Measurements from ENCODE around the gene GNB1L.

The GNB1L gene

DNA sequence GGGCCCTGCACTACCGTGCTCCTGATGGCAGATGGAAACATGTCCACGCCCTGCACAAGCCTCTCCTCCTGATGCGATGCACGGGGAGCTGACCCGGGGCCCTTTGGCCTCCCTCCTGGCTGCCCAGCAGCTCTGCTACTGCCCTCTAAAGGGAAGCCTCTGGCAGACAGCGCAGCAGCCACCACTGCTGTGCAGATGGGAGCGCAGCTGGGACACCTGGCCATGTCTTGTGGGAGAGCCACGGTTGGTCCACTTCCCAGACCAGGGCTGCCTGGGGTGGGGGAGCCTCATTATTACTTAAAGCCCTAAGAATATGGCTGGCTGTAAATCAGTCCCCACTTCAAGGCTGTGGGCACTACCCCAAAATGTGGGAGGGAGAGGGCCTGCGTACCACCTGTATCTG is 55.8 kb downstream of the GNB1L start:
- no peak overlapping the region for H3K14ac ChIP-seq (ENCODE audit: low read length in 2 of 2)
- H3K23ac ChIP-seq (ENCODE audit: low read length in 2 of 2), result no peak overlapping the region
- no peak overlapping the region for H3K27ac ChIP-seq (ENCODE audit: low read length, poor library complexity, severe bottlenecking)
- no peak overlapping the region for H3K18ac ChIP-seq (ENCODE audit: low read depth in 1 of 2, low read length in 2 of 2)
- no peak overlapping the region for H2BK120ac ChIP-seq (ENCODE audit: low read depth, low read length)
- peaks cover 19% of the 10 kb centered on the region for H3K4me1 ChIP-seq (ENCODE audit: control insufficient read depth, insufficient read depth, low read depth, low read length)
- no peaks in the 10 kb centered on the region for H3K27me3 ChIP-seq (ENCODE audit: control insufficient read depth in 1 of 2, insufficient read depth in 1 of 2, low read length in 2 of 2)
- no peak overlapping the region for H4K8ac ChIP-seq (ENCODE audit: low read length)
- 94% methylated on average over 8 of the region's 9 CpGs for WGBS
- no peak overlapping the region for H2AK5ac ChIP-seq (ENCODE audit: low read length, severe bottlenecking)
- no peak overlapping the region for H2BK15ac ChIP-seq (ENCODE audit: low read depth, poor library complexity, severe bottlenecking)
- H3K4me3 ChIP-seq (ENCODE audit: insufficient read depth in 1 of 2, low read depth in 1 of 2, low read length in 2 of 2), result no peak overlapping the region
- no peak overlapping the region for H2AFZ ChIP-seq (ENCODE audit: low read depth, low read length)
- peaks cover 0 to 54% of the 10 kb centered on the region in 2 experiments for H3K36me3 ChIP-seq (ENCODE audit: control insufficient read depth in 1 of 2, insufficient read depth in 2 of 2, low read depth in 1 of 2, low read length in 2 of 2)
- H3K9ac ChIP-seq (ENCODE audit: low read length), result peak overlapping the region; percentile 16
- no peak overlapping the region for H3K4ac ChIP-seq (ENCODE audit: low read depth in 1 of 2, low read length in 2 of 2)
- no peaks in the 10 kb centered on the region for H3K9me3 ChIP-seq (ENCODE audit: control insufficient read depth, low read length)
- H2BK12ac ChIP-seq (ENCODE audit: low read length in 2 of 2), result no peak overlapping the region
- no peaks in the 10 kb centered on the region for H3K79me1 ChIP-seq (replicated peaks; ENCODE audit: low read length, poor library complexity, severe bottlenecking)
- no peak overlapping the region for H4K91ac ChIP-seq (ENCODE audit: low read length)
- H2BK5ac ChIP-seq (ENCODE audit: low read depth, low read length, poor library complexity, severe bottlenecking), result no peak overlapping the region
- DNase-seq, result no peak
- no peak overlapping the region for H3K4me2 ChIP-seq (ENCODE audit: low read length, poor library complexity, severe bottlenecking)

DNA sequence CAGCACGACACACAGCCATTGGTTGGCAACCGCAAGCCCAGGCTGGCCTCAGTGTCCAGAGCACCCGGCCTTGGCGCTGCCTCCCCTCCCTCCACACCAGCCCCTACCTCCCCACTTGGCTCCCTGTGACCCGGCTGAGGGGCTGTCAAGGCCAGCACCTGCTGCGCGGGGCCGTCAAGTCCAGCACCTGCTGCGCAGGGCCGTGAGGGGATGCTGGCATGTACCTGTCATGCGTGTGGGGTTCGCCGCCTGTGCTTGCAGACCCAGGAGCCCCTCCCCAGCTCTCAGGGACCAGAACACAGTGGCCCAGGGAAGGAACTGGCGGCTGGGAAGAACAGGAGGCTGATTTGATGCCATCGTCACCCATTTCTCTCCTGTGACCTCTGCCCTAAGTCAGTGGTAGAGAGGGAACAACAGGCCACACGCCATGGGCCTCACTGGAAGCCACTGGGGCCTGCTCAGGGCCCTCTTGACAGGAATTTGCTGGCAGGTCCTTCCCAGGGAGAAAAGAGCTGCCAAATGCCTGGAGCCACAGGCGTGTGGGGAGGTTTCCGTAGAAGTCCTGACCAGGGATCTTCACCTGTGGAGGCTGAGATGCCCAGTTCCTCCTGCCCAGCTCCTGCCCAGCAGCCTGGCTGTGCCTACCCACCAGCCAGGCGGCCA is 56.5 kb downstream of the GNB1L start:
- Histone ChIP-seq H3K27me3 (ENCODE audit: control insufficient read depth in 1 of 2, insufficient read depth in 1 of 2, low read length in 2 of 2) (no peaks in the 10 kb centered on the region), H3K79me1 (replicated peaks; ENCODE audit: low read length, poor library complexity, severe bottlenecking) (no peaks in the 10 kb centered on the region), H3K9me3 (ENCODE audit: control insufficient read depth, low read length) (no peaks in the 10 kb centered on the region), H4K8ac (ENCODE audit: low read length) (no peak overlapping the region), H3K4me3 (ENCODE audit: insufficient read depth in 1 of 2, low read depth in 1 of 2, low read length in 2 of 2) (no peak overlapping the region), H3K36me3 (ENCODE audit: control insufficient read depth in 1 of 2, insufficient read depth in 2 of 2, low read depth in 1 of 2, low read length in 2 of 2) (peaks cover 0 to 49% of the 10 kb centered on the region in 2 experiments), H3K4me1 (ENCODE audit: control insufficient read depth, insufficient read depth, low read depth, low read length) (peaks cover 19% of the 10 kb centered on the region), H3K14ac (ENCODE audit: low read length in 2 of 2) (no peak overlapping the region), H3K4me2 (ENCODE audit: low read length, poor library complexity, severe bottlenecking) (no peak overlapping the region), H3K27ac (ENCODE audit: low read length, poor library complexity, severe bottlenecking) (no peak overlapping the region), H2AK5ac (ENCODE audit: low read length, severe bottlenecking) (no peak overlapping the region), H3K9ac (ENCODE audit: low read length) (no peak overlapping the region), H2BK120ac (ENCODE audit: low read depth, low read length) (no peak overlapping the region), H4K91ac (ENCODE audit: low read length) (no peak overlapping the region), H3K23ac (ENCODE audit: low read length in 2 of 2) (no peak overlapping the region), H2BK12ac (ENCODE audit: low read length in 2 of 2) (no peak overlapping the region), H3K4ac (ENCODE audit: low read depth in 1 of 2, low read length in 2 of 2) (no peak overlapping the region), H3K18ac (ENCODE audit: low read depth in 1 of 2, low read length in 2 of 2) (no peak overlapping the region), H2BK5ac (ENCODE audit: low read depth, low read length, poor library complexity, severe bottlenecking) (no peak overlapping the region), H2BK15ac (ENCODE audit: low read depth, poor library complexity, severe bottlenecking) (no peak overlapping the region), H2AFZ (ENCODE audit: low read depth, low read length) (no peak overlapping the region)
- no peak for DNase-seq
- 96% methylated on average over 19 of the region's 19 CpGs for WGBS

DNA sequence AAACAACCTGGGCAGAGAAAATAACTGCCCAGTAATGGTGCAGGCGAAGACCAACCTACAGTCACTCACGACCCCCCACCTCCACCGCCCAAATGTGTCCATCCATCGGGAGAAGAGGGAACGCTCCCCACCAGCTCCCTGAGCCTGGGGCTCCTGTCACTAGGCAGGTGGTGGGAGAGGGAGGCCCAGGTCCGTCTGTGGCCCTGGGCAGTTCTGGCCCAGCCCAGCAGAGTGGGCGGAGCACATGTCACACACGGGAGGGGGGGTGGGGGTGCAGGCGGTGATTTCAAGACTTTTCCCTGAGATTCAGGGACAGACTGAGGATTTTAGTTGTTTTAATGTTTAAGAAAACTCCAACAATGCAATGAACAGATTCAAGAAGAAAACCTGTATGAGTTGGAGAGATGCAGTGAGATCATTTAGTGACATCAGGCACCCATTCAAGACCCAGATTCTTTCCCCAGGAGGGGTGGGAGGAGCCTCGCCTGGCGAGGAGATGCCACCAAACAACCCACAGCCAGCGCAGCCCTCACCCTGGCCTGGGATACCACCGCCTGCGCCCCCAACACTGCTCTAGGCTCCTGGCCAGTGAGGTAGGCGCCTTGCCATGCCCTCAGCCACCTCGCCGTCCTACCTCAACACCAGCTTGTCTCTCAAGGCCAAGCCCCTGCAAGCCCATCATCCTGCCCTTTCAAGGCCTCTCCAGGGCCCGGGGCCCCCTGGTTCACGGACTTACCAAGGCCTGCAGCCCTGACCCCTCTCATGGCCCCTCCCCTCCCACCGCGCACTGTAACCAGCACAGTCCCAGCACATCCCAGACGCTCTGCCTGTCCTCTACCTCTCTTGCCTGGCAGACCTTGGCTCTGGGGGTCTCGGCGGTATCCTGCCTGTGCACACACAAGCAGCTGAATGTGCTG is 57.3 kb downstream of the GNB1L start:
- no peak overlapping the region for H2AK5ac ChIP-seq (ENCODE audit: low read length, severe bottlenecking)
- no peak overlapping the region for H3K27ac ChIP-seq (ENCODE audit: low read length, poor library complexity, severe bottlenecking)
- H3K9ac ChIP-seq (ENCODE audit: low read length), result no peak overlapping the region
- peaks cover 19% of the 10 kb centered on the region for H3K4me1 ChIP-seq (ENCODE audit: control insufficient read depth, insufficient read depth, low read depth, low read length)
- no peak overlapping the region for H2BK5ac ChIP-seq (ENCODE audit: low read depth, low read length, poor library complexity, severe bottlenecking)
- H2AFZ ChIP-seq (ENCODE audit: low read depth, low read length), result no peak overlapping the region
- H2BK15ac ChIP-seq (ENCODE audit: low read depth, poor library complexity, severe bottlenecking), result no peak overlapping the region
- H3K4ac ChIP-seq (ENCODE audit: low read depth in 1 of 2, low read length in 2 of 2), result no peak overlapping the region
- no peaks in the 10 kb centered on the region for H3K27me3 ChIP-seq (ENCODE audit: control insufficient read depth in 1 of 2, insufficient read depth in 1 of 2, low read length in 2 of 2)
- no peak overlapping the region for H4K91ac ChIP-seq (ENCODE audit: low read length)
- DNase-seq, result no peak
- H3K79me1 ChIP-seq (replicated peaks; ENCODE audit: low read length, poor library complexity, severe bottlenecking), result no peaks in the 10 kb centered on the region
- H2BK120ac ChIP-seq (ENCODE audit: low read depth, low read length), result no peak overlapping the region
- H3K36me3 ChIP-seq (ENCODE audit: control insufficient read depth in 1 of 2, insufficient read depth in 2 of 2, low read depth in 1 of 2, low read length in 2 of 2), result peaks cover 0 to 41% of the 10 kb centered on the region in 2 experiments
- H3K4me2 ChIP-seq (ENCODE audit: low read length, poor library complexity, severe bottlenecking), result no peak overlapping the region
- H2BK12ac ChIP-seq (ENCODE audit: low read length in 2 of 2), result no peak overlapping the region
- H3K9me3 ChIP-seq (ENCODE audit: control insufficient read depth, low read length), result no peaks in the 10 kb centered on the region
- no peak overlapping the region for H3K23ac ChIP-seq (ENCODE audit: low read length in 2 of 2)
- H4K8ac ChIP-seq (ENCODE audit: low read length), result no peak overlapping the region
- no peak overlapping the region for H3K18ac ChIP-seq (ENCODE audit: low read depth in 1 of 2, low read length in 2 of 2)
- H3K4me3 ChIP-seq (ENCODE audit: insufficient read depth in 1 of 2, low read depth in 1 of 2, low read length in 2 of 2), result no peak overlapping the region
- H3K14ac ChIP-seq (ENCODE audit: low read length in 2 of 2), result no peak overlapping the region
- WGBS, result 84% methylated on average over 24 of the region's 24 CpGs

DNA sequence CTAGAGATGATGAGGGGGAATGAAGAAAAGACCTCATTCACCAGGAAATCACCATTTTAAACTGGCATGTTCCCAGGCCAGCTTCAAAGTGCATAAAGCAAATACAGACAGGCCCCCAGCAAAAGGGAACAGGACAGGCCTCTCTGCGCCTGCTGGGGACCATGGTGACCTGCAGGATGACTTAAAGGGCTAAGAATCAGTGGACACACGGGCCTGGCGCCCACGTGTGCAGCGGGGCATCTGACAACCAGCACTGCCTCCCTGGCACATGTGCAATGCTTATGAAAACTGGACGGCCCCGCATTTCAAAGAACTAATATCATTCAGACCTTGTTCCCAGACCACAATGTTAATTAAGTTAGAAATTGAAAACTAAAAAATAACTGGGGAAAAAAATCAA is 58.5 kb downstream of the GNB1L start:
- WGBS, result 100% methylated on average over 5 of the region's 7 CpGs
- DNase-seq, result no peak
- H3K23ac ChIP-seq (ENCODE audit: low read length in 2 of 2), result no peak overlapping the region

More for the DNA sequence above, 58.5 kb downstream of the GNB1L start:
- H3K14ac ChIP-seq (ENCODE audit: low read length in 2 of 2), result no peak overlapping the region
- H4K8ac ChIP-seq (ENCODE audit: low read length), result no peak overlapping the region
- H2AK5ac ChIP-seq (ENCODE audit: low read length, severe bottlenecking), result no peak overlapping the region
- no peak overlapping the region for H3K9ac ChIP-seq (ENCODE audit: low read length)
- no peak overlapping the region for H2BK5ac ChIP-seq (ENCODE audit: low read depth, low read length, poor library complexity, severe bottlenecking)
- H2BK15ac ChIP-seq (ENCODE audit: low read depth, poor library complexity, severe bottlenecking), result no peak overlapping the region
- no peaks in the 10 kb centered on the region for H3K27me3 ChIP-seq (ENCODE audit: control insufficient read depth in 1 of 2, insufficient read depth in 1 of 2, low read length in 2 of 2)
- no peak overlapping the region for H2AFZ ChIP-seq (ENCODE audit: low read depth, low read length)
- no peak overlapping the region for H3K4me2 ChIP-seq (ENCODE audit: low read length, poor library complexity, severe bottlenecking)
- H3K9me3 ChIP-seq (ENCODE audit: control insufficient read depth, low read length), result peaks cover 8% of the 10 kb centered on the region
- peaks cover 2% of the 10 kb centered on the region for H3K79me1 ChIP-seq (replicated peaks; ENCODE audit: low read length, poor library complexity, severe bottlenecking)
- H2BK12ac ChIP-seq (ENCODE audit: low read length in 2 of 2), result no peak overlapping the region
- no peak overlapping the region for H3K27ac ChIP-seq (ENCODE audit: low read length, poor library complexity, severe bottlenecking)
- H4K91ac ChIP-seq (ENCODE audit: low read length), result no peak overlapping the region
- no peak overlapping the region for H3K4ac ChIP-seq (ENCODE audit: low read depth in 1 of 2, low read length in 2 of 2)
- peaks cover 0 to 33% of the 10 kb centered on the region in 2 experiments for H3K36me3 ChIP-seq (ENCODE audit: control insufficient read depth in 1 of 2, insufficient read depth in 2 of 2, low read depth in 1 of 2, low read length in 2 of 2)
- H3K4me3 ChIP-seq (ENCODE audit: insufficient read depth in 1 of 2, low read depth in 1 of 2, low read length in 2 of 2), result no peak overlapping the region
- no peak overlapping the region for H3K18ac ChIP-seq (ENCODE audit: low read depth in 1 of 2, low read length in 2 of 2)
- no peak overlapping the region for H2BK120ac ChIP-seq (ENCODE audit: low read depth, low read length)
- H3K4me1 ChIP-seq (ENCODE audit: control insufficient read depth, insufficient read depth, low read depth, low read length), result peaks cover 19% of the 10 kb centered on the region
